Natural killer cell (primary cell): ENCODE measurements around the gene BICRA. TPM values are rescaled to one million over a fixed set of nuclear protein-coding genes. Genes with fewer than 3 reads are reported as not detected.
"Not testable (repeated sequence)": the region's sequence is repeated elsewhere in the genome, so short reads cannot be mapped to it uniquely, and the experiment has no call there.

ENCODE experiments used
- ATAC-seq, 3 donors: fragments of 150-1000 bp in 2 of 3; fragments of 200-7000 bp in 1 of 3; cut with Tn5 transposase; 1 replicate in 1 of 3; 2 replicates in 2 of 3; pipeline ENCODE4 v1.10.0; 2021; ENCODE audit warnings: mild to moderate bottlenecking in 2 of 3, moderate library complexity in 2 of 3
- DNase-seq, 2 donors: peaks; one replicate each; pipeline versions ENCODE4 v3.0.0 to v3.0.0-alpha.2; 2013 to 2021; ENCODE audit warnings: mixed read lengths in 1 of 2
- H3K27ac ChIP-seq: one replicate; pipeline ENCODE4 v1.5.1; 2013; ENCODE audit warnings: mild to moderate bottlenecking, low read length
- H3K27me3 ChIP-seq: one replicate; pipeline ENCODE4 v1.6.1; 2013; ENCODE audit warnings: low read length; ENCODE audit not compliant: control insufficient read depth, insufficient read depth
- H3K36me3 ChIP-seq: one replicate; pipeline ENCODE4 v1.6.1; 2013; ENCODE audit warnings: low read length; ENCODE audit not compliant: control insufficient read depth, insufficient read depth
- H3K4me1 ChIP-seq: one replicate; pipeline ENCODE4 v1.6.1; 2013; ENCODE audit warnings: low read length; ENCODE audit not compliant: control insufficient read depth, insufficient read depth
- H3K4me3 ChIP-seq: one replicate; pipeline ENCODE4 v1.5.1; 2013; ENCODE audit warnings: low read length
- H3K9me3 ChIP-seq: one replicate; pipeline ENCODE4 v1.6.1; 2013; ENCODE audit warnings: low read length; ENCODE audit not compliant: control insufficient read depth, insufficient read depth
- H3K27ac Mint-ChIP-seq, 2 donors: one replicate each; pipeline ENCODE4 v1.8.0; 2022; ENCODE audit warnings: mild to moderate bottlenecking in 2 of 2, mixed read lengths in 2 of 2, moderate library complexity in 1 of 2
- H3K27me3 Mint-ChIP-seq, 2 donors: one replicate each; pipeline ENCODE4 v1.8.0; 2022; ENCODE audit warnings: low read depth in 2 of 2, mixed read lengths in 2 of 2
- H3K36me3 Mint-ChIP-seq: one replicate; pipeline ENCODE4 v1.8.0; 2022; ENCODE audit warnings: mixed read lengths
- H3K4me1 Mint-ChIP-seq, 2 donors: one replicate each; pipeline ENCODE4 v1.8.0; 2022; ENCODE audit warnings: mixed read lengths in 2 of 2
- H3K4me3 Mint-ChIP-seq: one replicate; pipeline ENCODE4 v1.8.0; 2022; ENCODE audit warnings: mild to moderate bottlenecking, moderate library complexity, mixed read lengths
- H3K9me3 Mint-ChIP-seq, 2 donors: one replicate each; pipeline ENCODE4 v1.8.0; 2022; ENCODE audit warnings: mixed read lengths in 2 of 2
- WGBS: methylation state at CpG from one replicate; pipeline ENCODE4 v1.1.7; 2013; ENCODE audit warnings: missing lambda C conversion rate; ENCODE audit not compliant: insufficient coverage; 5-methylcytosine and 5-hydroxymethylcytosine counted together
- intact Hi-C: fragments of 100-400 bp; cut with micrococcal nuclease; formaldehyde crosslinking; loops from one replicate; pipeline ENCODE4 v1.14.2; 2022
- total RNA-seq, 4 donors: library from RNA; stranded (reverse); fragments of 120-200 nt in 1 of 4; gene quantifications; one replicate each; pipeline versions ENCODE4 v1.2.3 to v1.2.4, GENCODE V29; 2013 to 2022
- TF ChIP-seq, protein P1 (sequence below): fragments of 200-600 bp; IDR thresholded peaks from one replicate; pipeline ENCODE4 v1.8.0; 2022; ENCODE audit warnings: antibody characterized with exemption

The BICRA gene
- total RNA-seq, 3 donors from 2014 or later (not counting 1 experiment from before 2014, with no cell fraction given) = 31.9 to 37.4 (median 34.1) TPM

DNA sequence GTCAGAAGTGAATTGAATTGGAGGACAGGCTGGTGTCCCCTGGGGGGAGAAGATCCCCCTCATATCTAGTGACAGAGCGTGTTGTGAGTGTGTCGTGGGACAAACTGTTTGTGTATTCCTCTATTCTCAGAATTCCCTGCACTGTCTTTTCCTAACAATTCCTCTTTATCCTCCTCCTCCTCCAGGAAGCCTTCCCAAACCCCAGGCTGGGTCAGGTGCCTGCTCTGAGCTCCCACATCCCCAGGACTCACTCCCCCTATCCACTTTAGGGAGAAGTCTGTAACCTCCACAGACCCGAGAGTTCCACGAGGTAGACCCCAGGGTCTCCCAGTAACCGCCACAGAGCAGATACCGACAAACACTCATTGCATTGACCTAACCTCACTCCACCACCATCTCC is 15.1 kb upstream of the BICRA start:
- no peak for DNase-seq
- TF ChIP-seq, protein P1, sequence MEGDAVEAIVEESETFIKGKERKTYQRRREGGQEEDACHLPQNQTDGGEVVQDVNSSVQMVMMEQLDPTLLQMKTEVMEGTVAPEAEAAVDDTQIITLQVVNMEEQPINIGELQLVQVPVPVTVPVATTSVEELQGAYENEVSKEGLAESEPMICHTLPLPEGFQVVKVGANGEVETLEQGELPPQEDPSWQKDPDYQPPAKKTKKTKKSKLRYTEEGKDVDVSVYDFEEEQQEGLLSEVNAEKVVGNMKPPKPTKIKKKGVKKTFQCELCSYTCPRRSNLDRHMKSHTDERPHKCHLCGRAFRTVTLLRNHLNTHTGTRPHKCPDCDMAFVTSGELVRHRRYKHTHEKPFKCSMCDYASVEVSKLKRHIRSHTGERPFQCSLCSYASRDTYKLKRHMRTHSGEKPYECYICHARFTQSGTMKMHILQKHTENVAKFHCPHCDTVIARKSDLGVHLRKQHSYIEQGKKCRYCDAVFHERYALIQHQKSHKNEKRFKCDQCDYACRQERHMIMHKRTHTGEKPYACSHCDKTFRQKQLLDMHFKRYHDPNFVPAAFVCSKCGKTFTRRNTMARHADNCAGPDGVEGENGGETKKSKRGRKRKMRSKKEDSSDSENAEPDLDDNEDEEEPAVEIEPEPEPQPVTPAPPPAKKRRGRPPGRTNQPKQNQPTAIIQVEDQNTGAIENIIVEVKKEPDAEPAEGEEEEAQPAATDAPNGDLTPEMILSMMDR = no peak
- Mint-ChIP-seq H3K27me3 (peaks cover 0 to 3% of the 10 kb centered on the region in 2 donors), H3K36me3 (no peaks in the 10 kb centered on the region), H3K4me3 (no peak overlapping the region), H3K4me1 (peaks cover 14 to 16% of the 10 kb centered on the region in 2 donors), H3K9me3 (no peaks in the 10 kb centered on the region), H3K27ac (no peak overlapping the region)
- ATAC-seq = no peak
- Histone ChIP-seq H3K9me3 (no peaks in the 10 kb centered on the region), H3K36me3 (no peaks in the 10 kb centered on the region), H3K4me3 (no peak overlapping the region), H3K4me1 (peaks cover 30% of the 10 kb centered on the region), H3K27me3 (no peaks in the 10 kb centered on the region), H3K27ac (no peak overlapping the region)
- intact Hi-C loops = no loop called here
- WGBS = 90% methylated on average over 6 of the region's 6 CpGs

DNA sequence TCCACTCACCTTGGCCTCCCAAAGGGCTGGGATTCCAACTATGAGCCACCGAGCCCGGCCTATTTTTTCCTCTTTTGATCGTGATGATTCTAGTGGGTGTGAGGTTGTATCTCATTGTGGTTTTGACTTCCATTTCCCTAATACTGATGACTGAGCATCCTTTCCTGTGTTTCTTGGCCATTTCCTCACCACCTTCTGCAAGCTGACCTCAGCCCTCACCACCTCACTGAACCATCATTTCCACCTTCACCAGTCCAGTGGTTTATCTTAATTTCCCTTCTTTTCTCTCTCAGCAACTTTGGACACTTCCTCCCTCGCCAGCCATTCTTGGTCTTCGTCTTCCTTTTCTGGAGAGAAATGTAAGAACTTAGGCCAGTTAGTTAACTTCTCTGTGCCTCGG is 13.0 kb upstream of the BICRA start:
- Histone ChIP-seq H3K9me3 (no peaks in the 10 kb centered on the region), H3K4me1 (peaks cover 45% of the 10 kb centered on the region), H3K4me3 (no peak overlapping the region), H3K36me3 (no peaks in the 10 kb centered on the region), H3K27ac (peak overlapping the region; percentile 36), H3K27me3 (no peaks in the 10 kb centered on the region)
- Mint-ChIP-seq H3K36me3 (no peaks in the 10 kb centered on the region), H3K4me3 (peak overlapping the region; percentile 40), H3K27me3 (peaks cover 0 to 3% of the 10 kb centered on the region in 2 donors), H3K27ac (peak overlapping the region; percentile 71), H3K4me1 (peaks cover 27 to 31% of the 10 kb centered on the region in 2 donors), H3K9me3 (no peaks in the 10 kb centered on the region)
- intact Hi-C loops = no loop called here
- ATAC-seq = no peak
- TF ChIP-seq, protein P1 = no peak
- WGBS = 33% methylated on average over 5 of the region's 6 CpGs
- peak in 1 of 2 donors; percentile 31 for DNase-seq

DNA sequence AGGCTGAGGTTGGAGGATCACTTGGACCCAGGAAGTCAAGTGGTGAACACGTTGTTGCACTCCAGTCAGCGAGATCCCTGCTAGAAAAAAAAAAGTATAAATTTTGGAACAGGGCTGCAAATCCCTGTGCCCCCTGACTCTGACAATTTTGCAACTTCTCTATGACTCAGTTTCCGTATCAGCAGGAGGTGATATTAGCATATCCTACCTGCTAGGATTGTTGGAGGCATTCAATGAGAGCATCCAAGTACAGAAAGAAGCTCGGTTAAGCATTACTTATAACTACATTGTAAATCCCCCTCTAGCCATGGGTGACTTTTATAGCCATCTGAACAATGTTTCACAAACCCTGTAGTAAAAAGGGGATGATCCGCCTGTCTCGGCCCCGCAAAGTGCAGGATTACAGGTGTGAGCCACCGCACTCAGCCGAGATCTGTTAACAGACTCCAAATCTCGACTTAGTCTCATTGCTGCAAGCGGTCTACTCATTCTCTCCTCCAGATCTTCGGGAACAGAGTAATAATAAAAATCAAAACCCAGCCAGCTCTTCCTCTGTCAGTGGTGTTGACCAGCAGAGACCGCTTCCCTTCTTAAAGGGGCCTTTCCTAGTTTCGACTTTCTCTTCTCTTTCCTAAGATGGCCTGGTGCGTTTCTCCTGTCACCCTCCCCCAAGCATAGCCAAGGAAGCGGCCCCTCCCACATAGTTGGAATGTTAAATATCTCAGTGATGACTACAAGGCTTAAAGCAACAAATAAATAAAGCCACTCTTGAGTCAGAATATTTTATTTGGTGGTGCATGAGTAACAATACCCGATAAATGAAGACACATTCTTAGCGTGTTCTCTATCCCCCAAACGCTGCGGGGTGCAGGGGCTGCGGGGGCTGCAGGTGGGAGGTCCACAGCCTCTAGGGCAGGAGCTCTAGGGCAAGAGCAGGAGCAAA is 10.3 kb upstream of the BICRA start:
- no peak overlapping the region for H3K27ac ChIP-seq

DNA sequence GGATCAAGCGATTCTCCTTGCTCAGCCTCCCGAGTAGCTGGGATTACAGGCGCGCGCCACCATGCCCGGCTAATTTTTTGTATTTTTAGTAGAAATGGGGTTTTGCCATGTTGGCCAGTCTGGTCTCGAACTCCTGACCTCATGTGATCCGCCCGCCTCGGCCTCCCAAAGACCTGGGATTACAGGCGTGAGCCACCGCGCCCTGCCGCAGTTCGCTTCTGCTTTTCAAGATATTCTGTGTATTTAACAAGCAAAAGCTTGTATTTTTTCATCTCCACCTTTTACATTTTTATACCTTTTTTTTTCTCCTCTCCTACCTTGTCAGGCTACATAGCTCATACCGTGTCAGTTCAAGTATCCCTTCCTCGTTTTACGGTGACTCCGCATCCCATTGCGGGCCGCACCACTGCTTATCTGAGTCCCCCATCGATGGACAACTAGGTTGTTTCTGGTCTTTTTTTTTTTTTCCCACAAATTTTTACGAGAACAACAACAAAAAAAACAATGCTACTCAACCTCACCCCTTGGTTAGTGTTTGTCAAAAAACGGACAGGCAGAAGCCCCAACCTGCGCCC is 9.2 kb upstream of the BICRA start:
- H3K36me3 ChIP-seq, H3K9me3 Mint-ChIP-seq, H3K27me3 Mint-ChIP-seq, ATAC-seq, H3K27me3 ChIP-seq, H3K36me3 Mint-ChIP-seq, DNase-seq, H3K9me3 ChIP-seq: not testable (repeated sequence)
- peaks cover 48% of the 10 kb centered on the region for H3K4me1 ChIP-seq
- peak overlapping the region; percentile 92 to 94 for H3K27ac Mint-ChIP-seq
- H3K4me3 ChIP-seq = peak overlapping the region; percentile 54
- WGBS = 43% methylated on average over 25 of the region's 25 CpGs
- peak overlapping the region; percentile 73 for H3K27ac ChIP-seq
- H3K4me1 Mint-ChIP-seq = peaks cover 30 to 34% of the 10 kb centered on the region in 2 donors
- intact Hi-C loops = loop anchor here (1.0 to 2.0 kb wide), 4 partner anchors 9 to 115 kb away; partner anchors contain the start of genes KPTN and NAPA
- H3K4me3 Mint-ChIP-seq = peak overlapping the region; percentile 93

More for the DNA sequence above, 10.3 kb upstream of the BICRA start:
- no peaks in the 10 kb centered on the region for H3K36me3 Mint-ChIP-seq
- Histone ChIP-seq H3K4me1 (peaks cover 51% of the 10 kb centered on the region), H3K27me3 (no peaks in the 10 kb centered on the region), H3K36me3 (no peaks in the 10 kb centered on the region), H3K4me3 (no peak overlapping the region), H3K9me3 (no peaks in the 10 kb centered on the region)
- H3K4me1 Mint-ChIP-seq = peaks cover 30 to 34% of the 10 kb centered on the region in 2 donors
- H3K27ac Mint-ChIP-seq = peak overlapping the region; percentile 42 to 46
- H3K27me3 Mint-ChIP-seq = no peaks in the 10 kb centered on the region
- DNase-seq = no peak
- WGBS = 50% methylated on average over 19 of the region's 21 CpGs
- TF ChIP-seq, protein P1 = no peak
- peak overlapping the region; percentile 45 for H3K4me3 Mint-ChIP-seq
- H3K9me3 Mint-ChIP-seq = no peaks in the 10 kb centered on the region
- intact Hi-C loops = no loop called here
- ATAC-seq = no peak
